HG02852 (cell line): Measurements from ENCODE around the gene TBPL1.
"Not testable (repeated sequence)": the region's sequence is repeated elsewhere in the genome, so short reads cannot be mapped to it uniquely, and the experiment has no call there.

ENCODE experiments used
- ATAC-seq: cut with Tn5 transposase; IDR thresholded peaks from one replicate; pipeline ENCODE4 v1.9.1; 2021; ENCODE audit warnings: mild to moderate bottlenecking, moderate library complexity; ENCODE audit not compliant: unreplicated experiment

TBPL1 gene

DNA sequence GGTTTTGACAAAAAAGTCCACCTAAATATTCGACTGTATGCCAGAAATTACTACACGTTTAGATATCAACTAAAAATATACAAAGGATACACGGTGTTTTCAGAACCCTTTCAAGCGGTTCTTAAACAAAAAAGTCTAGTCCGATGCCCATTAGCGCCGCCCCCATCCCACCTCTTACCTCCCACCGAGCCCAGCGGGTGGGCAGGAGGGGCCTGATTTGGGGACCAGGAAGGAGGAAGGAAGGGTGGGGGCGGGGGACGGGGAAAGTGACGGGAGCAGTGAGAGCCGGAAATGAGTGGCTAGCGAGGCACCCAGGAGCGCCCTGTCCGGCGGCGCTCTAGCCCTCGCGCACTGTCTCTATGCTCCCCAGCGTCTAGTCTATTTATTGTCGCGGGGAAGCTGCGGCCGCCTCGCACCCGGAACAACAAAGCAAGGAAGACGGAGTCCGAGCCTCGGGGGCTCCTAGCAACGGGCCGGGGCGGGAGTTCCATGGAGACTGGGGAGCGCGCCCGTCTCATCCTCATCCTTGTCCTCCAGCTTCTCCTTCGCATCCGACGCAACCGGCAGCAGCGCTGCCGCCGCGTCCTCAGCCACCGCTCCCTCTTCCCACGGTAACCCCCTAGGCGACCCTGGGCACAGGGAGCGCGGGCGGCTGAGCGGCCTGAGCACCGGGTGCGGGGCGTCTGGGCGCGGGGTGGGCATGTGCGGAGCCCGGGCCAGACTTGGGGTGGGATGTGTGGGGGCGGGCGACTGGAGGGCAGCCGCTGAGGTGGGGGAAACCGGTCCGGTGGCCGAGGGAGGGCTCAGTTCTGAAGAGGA lies at the start of gene TBPL1:
TBPL1 (plus strand) TSS at position 410 of the 819 bp plus-strand sequence. CDS start 26,902 bp downstream, outside the sequence.
- peak; percentile 88 for ATAC-seq

GRCh38 chr6:133903855-133904254 lies 49.2 kb upstream of the TBPL1 start:
- ATAC-seq: no peak

DNA sequence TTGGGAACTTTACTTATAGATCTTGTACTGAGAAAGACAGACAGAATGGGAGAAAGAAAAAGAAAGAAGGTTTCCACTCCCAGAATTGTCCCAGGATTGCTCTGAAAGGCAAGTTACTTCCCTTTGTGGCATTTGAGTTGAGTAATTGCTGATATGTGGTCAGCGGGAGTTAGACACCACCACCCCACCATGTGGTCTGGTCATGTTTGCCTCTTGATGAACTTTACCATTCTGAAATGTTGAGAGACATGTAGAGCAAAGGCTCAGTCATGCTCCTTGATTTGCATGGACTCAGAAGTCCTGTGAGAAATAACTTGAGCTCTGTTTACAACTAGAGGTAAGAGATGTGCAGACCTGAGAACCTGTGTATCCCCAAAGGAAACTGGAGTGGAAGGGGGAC lies 47.0 kb upstream of the TBPL1 start:
- no peak for ATAC-seq

DNA sequence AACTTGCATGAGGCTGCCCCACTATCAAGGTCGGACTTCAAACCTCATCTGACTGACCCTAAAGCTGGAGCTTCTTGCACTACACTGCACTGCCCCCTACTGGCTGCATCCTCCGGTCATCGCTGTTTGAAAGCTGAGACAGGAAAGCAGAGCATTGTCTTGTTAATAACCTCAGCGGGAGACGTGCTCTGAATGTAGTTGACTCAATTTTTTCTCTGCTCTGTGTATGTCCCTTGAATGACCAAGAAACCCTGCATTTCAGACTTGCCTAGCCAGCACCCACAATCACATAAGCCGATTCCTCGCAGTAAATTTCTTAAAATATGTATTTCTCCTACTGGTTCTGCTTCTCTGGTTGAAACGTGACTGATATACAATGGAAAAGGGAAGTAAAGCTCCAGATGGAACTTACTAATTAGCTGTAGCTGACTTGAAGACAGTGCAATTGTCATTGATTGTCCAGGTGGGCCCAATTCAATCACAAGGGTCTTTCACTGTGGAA lies 36.3 kb upstream of the TBPL1 start:
- ATAC-seq: peak; percentile 82

- ATAC-seq: no peak
These were observed 35.2 kb upstream of the TBPL1 start for GRCh38 chr6:133917781-133918180.

DNA sequence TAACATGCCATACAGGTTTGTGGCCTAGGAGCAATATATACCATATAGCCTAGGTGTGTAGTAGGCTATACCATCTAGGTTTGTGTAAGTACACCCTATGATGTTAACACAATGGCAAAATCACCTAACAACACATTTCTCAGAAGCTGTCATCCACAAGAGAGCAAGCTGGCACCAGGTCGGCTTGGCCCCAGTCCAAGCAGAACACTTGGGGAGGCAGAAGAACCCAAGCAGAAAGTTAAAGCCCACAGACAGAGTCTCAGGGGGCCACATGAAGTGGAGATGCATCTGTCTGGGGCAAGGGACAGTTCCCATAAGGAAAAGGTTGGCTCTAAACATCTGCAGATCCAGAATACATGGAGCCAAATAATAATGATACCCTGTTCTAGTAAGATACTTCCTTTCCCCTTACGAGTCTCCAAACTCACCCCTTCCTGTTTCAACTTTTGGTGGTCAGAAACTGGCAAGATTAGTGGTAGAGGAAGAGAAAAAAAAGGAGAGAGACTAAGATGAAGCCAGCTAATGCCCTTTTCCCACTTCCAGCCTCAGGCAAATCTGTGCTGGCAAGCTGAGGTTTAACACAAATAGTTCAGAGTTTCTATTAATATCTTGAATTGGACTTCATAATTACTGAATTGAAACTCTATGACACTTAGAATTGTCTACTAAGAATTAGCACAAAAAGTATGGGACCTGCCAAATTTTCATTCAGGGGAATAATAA lies 34.7 kb upstream of the TBPL1 start:
- ATAC-seq: no peak

GRCh38 chr6:133919362-133919761 lies 33.7 kb upstream of the TBPL1 start:
- no peak for ATAC-seq

GRCh38 chr6:133921249-133921859 lies 31.7 kb upstream of the TBPL1 start:
- peak; percentile 52 for ATAC-seq

- ATAC-seq: no peak
These were observed 29.0 kb upstream of the TBPL1 start for GRCh38 chr6:133923938-133924593.

- ATAC-seq: not testable (repeated sequence)
These were observed 21.8 kb upstream of the TBPL1 start for GRCh38 chr6:133931221-133931620.

DNA sequence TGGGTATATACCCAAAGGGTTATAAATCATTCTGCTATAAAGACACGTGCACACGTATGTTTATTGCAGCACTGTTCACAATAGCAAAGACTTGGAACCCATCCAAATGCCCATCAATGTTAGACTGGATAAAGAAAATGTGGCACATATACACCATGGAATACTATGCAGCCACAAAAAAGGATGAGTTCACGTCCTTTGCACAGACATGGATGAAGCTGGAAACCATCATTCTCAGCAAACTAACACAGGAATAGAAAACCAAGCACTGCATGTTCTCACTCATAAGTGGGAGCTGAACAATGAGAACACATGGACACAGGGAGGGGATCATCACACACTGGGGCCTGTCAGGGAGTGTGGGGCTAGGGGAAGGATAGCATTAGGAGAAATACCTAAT lies 16.7 kb upstream of the TBPL1 start:
- ATAC-seq: not testable (repeated sequence)

GRCh38 chr6:133937909-133938308 lies 15.1 kb upstream of the TBPL1 start:
- no peak for ATAC-seq

DNA sequence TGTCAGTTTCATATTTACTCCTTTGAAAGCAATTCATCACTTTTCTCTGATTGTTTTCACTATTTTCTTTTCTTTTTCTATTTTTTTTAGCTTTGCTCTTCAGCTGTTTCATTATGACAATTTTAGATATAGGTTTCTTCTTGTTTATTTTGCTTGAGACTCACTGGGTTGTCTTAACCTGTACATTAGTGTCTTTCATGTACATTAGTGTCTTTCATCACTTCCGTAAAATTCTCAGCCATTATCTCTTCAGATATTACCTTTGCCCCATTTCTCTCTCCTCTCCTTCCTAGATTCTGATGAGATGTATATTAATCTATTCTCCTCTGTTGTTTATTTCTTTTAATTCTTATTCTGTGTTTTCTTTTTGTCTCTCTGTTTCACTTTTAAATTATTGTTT lies 14.5 kb upstream of the TBPL1 start:
- ATAC-seq: no peak

- ATAC-seq: no peak
These were observed 13.0 kb upstream of the TBPL1 start for GRCh38 chr6:133939778-133940667.

DNA sequence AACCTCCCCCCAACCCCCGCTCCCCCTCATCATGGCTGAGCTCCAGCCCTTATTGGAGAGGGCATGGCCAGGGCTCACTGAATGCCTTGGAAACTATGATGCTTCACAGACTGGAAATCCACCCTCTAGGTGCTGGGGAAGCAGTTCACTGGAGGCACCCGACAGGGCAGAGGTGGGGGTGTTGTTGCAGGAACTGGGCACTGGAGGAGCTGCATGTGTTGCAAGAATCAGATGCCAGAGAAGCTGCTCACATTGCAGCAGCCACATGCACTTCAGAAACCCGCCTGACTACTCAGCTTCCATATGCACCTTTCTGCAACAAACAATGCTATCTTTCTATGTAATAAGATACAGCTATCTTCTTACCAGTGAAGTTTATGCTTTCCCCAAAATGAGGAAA lies 7.9 kb upstream of the TBPL1 start:
- no peak for ATAC-seq

- ATAC-seq: no peak
These were observed 5.6 kb upstream of the TBPL1 start for GRCh38 chr6:133947302-133947900.

DNA sequence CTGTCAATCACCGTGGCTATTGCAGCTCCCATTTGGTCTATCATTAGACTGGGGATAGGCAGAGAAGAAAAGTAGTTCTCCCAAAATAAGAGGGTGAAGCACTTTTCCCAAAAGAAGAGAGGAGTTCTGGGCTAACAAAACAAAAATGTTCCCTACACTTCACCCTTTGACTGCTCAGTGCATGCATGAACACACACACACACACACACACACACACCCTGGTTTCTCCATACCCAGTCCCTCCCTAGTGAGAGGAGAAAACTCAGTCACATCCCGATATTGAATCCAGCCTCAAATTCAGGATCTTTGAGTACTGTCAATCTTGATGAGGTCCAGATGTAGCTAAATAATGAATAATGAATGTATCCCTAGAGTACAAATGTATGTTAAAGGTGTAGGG lies 4.6 kb upstream of the TBPL1 start:
- no peak for ATAC-seq

DNA sequence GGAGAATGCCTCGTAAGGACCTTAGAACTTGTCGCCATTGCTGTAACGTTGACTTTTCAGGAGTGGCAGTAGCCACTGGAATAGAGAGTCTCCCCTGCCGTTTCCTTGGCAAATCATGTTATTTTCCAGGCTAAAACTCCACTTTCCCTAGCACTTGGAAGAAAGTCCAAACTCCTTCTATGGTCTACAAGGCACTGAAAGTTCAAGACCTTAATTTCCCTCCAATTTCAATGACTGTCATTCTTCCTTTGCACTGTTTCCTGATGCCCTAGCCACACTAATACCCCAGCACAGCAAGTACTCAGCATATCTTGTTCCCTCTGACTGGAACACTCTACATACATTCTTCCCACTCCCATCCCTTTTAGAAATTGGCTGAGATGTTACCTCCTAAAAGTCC lies 1.8 kb upstream of the TBPL1 start:
- ATAC-seq: no peak
